Astrocyte of the spinal cord (primary cell): ENCODE measurements around the gene BAIAP3.
A peak's percentile ranks its signal among the peaks of the same experiment; 100 is the strongest.

Experiments used
- DNase-seq: peaks from one replicate; pipeline ENCODE4 v3.0.0; 2011; ENCODE audit warnings: low read depth, low spot score
- H3K4me3 ChIP-seq: 2 replicates; pipeline ENCODE4 v1.5.1; 2011; ENCODE audit warnings: low read depth, mild to moderate bottlenecking, low read length, moderate library complexity
- in situ Hi-C: cut with HindIII; loops from 2 replicates; pipeline ENCODE4 v1.10.0; 2017; ENCODE audit warnings: low sequenced_read_pairs
- TF ChIP-seq, protein P1 (sequence below): IDR thresholded peaks from 2 replicates; pipeline ENCODE4 v1.5.1; 2012; ENCODE audit warnings: low read depth, mild to moderate bottlenecking, low read length, inconsistent platforms

The BAIAP3 gene

DNA sequence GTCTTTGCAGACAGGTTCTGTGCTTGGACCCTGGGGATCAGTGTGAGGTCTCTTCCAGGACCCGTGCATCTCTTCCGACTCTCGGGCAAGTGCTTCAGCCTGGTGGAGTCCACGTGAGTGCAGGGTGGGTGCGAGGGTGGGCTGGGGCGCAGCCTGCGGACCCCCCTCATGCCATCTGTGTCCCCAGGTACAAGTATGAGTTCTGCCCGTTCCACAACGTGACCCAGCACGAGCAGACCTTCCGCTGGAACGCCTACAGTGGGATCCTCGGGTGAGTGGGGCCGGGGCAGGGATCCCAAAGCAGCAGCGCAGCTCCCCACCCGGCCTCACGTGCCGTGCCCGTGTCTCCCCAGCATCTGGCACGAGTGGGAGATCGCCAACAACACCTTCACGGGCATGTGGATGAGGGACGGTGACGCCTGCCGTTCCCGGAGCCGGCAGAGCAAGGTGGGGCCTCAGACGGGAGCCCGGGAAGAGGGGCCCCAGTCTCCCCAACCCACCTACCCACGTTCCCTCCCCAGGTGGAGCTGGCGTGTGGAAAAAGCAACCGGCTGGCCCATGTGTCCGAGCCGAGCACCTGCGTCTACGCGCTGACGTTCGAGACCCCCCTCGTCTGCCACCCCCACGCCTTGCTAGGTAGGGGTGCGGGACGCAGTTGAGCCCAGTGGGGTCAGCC lies 28.4 kb downstream of the BAIAP3 start:
- TF ChIP-seq, protein P1, sequence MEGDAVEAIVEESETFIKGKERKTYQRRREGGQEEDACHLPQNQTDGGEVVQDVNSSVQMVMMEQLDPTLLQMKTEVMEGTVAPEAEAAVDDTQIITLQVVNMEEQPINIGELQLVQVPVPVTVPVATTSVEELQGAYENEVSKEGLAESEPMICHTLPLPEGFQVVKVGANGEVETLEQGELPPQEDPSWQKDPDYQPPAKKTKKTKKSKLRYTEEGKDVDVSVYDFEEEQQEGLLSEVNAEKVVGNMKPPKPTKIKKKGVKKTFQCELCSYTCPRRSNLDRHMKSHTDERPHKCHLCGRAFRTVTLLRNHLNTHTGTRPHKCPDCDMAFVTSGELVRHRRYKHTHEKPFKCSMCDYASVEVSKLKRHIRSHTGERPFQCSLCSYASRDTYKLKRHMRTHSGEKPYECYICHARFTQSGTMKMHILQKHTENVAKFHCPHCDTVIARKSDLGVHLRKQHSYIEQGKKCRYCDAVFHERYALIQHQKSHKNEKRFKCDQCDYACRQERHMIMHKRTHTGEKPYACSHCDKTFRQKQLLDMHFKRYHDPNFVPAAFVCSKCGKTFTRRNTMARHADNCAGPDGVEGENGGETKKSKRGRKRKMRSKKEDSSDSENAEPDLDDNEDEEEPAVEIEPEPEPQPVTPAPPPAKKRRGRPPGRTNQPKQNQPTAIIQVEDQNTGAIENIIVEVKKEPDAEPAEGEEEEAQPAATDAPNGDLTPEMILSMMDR = no peak
- DNase-seq = no peak
- H3K4me3 ChIP-seq = no peak overlapping the region
- in situ Hi-C loops = no loop called here

DNA sequence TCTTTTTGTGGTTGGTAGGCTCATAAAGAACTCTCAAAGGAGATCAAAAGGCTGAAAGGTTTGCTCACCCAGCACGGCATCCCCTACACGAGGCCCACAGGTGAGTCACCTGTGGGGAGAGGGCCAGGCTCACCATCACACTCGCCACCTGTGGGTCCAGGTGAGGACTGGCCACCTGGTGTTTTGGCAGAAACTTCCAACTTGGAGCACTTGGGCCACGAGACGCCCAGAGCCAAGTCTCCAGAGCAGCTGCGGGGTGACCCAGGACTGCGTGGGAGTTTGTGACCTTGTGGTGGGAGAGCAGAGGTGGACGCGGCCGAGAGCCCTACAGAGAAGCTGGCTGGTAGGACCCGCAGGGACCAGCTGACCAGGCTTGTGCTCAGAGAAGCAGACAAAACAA lies 29.4 kb downstream of the BAIAP3 start:
- TF ChIP-seq, protein P1 = no peak
- in situ Hi-C loops = no loop called here
- no peak for DNase-seq
- no peak overlapping the region for H3K4me3 ChIP-seq

DNA sequence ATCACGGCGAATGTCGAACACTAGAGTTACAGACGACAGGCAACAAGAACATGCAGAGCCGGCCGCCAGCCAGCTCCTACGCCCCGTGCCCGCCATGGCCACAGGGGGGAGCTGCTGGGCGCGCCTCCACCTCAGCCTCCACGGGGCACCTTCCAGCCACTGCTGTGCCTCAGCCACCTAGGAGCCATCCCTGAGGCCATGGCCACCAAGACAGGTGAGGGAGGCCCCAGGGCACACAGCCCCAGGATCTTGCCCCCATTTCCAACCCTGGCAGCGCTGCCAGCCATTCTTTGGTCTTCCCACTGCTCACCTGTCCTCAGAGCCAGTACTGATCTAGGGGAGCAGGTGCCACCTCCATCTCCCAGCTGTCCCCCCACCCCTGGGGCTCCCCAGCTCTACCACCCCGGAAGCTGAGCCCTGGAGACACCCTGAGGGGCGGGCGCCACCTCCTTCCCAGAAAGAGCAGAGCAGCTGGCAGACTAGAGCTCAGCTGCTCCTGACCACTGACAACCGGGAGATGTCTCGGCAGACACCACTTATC lies 30.1 kb downstream of the BAIAP3 start:
- TF ChIP-seq, protein P1 = peak; percentile 89
- H3K4me3 ChIP-seq = no peak overlapping the region
- peak; percentile 15 for DNase-seq
- in situ Hi-C loops = no loop called here

DNA sequence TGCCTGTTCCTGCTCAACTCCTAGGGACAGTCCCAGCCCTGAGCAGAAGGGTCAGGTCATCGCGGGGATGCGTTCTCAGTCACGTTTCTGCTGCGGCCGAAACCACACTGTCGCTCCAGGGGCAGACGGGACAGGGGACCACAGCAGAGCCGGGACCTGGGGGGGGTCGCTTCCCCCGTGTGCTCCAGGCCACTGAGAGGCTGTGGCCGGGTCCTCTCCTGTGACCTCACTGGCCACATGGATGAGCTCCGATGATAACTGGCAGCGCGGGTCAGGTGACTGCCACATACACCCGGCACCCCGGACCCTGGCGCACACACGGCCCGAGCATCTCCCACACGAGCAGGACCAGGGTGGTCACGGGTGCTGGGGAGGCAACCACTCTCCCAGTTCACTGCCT lies 31.1 kb downstream of the BAIAP3 start:
- in situ Hi-C loops = no loop called here
- no peak for DNase-seq
- TF ChIP-seq, protein P1 = no peak
- no peak overlapping the region for H3K4me3 ChIP-seq

DNA sequence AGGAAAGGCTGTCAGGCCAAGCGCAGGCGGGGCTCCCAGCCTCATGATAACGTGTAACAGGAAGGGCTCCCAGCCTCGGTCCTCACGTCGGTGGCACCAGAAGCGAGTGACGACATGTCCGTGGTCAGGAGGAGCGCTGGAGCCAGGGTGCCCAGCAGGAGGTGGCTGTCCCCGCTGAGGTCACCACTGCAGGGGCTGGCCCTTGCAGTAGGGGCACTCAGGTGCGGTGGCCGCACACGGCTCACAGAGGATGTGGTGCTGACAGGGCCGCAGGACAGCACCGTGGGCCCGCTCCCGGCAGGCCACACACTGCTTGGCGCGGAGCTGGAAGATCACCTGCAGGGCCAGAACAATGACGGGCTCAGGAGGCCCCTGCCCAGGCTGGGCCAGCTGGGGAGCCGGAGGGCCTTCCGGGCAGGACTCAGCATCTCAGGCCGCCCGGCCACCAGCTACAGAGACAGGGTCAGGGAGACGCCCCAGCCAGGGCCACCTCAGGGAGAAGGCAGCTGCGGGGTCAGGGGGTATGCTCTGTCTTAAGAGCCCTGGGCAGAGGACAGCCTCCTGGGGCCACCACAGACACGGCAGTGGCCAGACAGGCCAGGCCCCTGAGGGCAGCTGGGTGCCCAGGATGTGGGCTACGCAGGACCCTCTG lies 32.7 kb downstream of the BAIAP3 start:
- in situ Hi-C loops = no loop called here
- no peak overlapping the region for H3K4me3 ChIP-seq
- DNase-seq = no peak
- TF ChIP-seq, protein P1 = no peak

DNA sequence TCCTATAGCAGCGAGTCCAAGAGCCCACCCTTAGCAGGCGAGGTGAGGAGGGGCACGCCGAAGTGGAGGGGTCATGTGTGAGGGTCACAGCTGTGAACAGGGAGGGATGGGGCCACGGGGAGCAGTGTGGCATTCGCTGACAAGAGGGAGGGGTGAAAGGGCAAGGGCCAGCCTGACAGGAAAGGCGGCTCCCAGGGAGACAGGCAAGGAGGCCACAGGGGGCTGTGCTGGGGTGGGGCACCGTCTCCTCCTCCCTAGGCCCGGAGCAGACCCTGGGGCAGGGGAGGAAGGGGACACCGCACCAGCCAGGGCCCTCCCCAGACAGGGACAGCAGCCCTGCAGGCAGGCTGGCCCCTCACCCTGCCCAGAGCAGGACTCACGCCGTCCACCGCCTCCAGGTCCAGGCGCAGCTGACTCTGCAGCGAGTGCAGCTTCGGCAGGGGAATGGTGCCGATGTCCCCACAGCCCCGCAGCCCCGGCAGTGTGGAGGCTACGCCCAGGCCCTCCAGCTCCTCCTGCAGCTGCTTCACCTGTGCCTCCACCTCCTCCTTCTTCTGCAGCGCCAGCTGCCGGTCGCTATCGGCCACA lies 33.4 kb downstream of the BAIAP3 start:
- no peak for DNase-seq
- in situ Hi-C loops = no loop called here
- no peak overlapping the region for H3K4me3 ChIP-seq
- TF ChIP-seq, protein P1 = no peak
